Panc1 (cell line): ENCODE measurements around the gene NEB. TPM values are rescaled to one million over a fixed set of nuclear protein-coding genes. Genes with fewer than 3 reads are reported as not detected.

Source experiments
- ATAC-seq: fragments of 200-7000 bp; cut with Tn5 transposase; 2 replicates; pipeline ENCODE4 v1.9.1; 2020; ENCODE audit warnings: mild to moderate bottlenecking, moderate library complexity
- BruUV-seq: library from RNA; stranded (reverse); fragments of 400-500 nt; replicated peaks from 2 replicates; lab custom pipeline; 2021; lab: Mats Ljungman, UMichigan
- CTCF ChIA-PET: fragments of 300-600 bp; sonication (Branson Sonifier 250); formaldehyde crosslinking; loops from one replicate; lab custom pipeline; 2022; ENCODE audit warnings: antibody characterized with exemption; lab: Charles Lee
- POLR2A ChIA-PET: fragments of 300-600 bp; sonication (Branson Sonifier 250); formaldehyde crosslinking; loops from one replicate; lab custom pipeline; 2022; ENCODE audit warnings: antibody characterized with exemption; lab: Charles Lee
- DNase-seq: peaks from one replicate; pipeline ENCODE4 v3.0.0-alpha.2; 2010; ENCODE audit warnings: low read depth, low spot score
- H3K27ac ChIP-seq: 2 replicates; pipeline ENCODE4 v1.5.1; 2011; ENCODE audit warnings: mild to moderate bottlenecking, low read length, inconsistent platforms
- H3K27me3 ChIP-seq: fragments of 200-500 bp; sonication (Bioruptor generic); 2 replicates; pipeline ENCODE4 v1.6.0; 2014; ENCODE audit warnings: low read length, inconsistent platforms; ENCODE audit not compliant: control insufficient read depth, insufficient read depth
- H3K36me3 ChIP-seq: fragments of 200-500 bp; sonication (Bioruptor generic); 2 replicates; pipeline ENCODE4 v1.5.1; 2014; ENCODE audit warnings: inconsistent platforms, mild to moderate bottlenecking, low read length, moderate library complexity; ENCODE audit not compliant: control insufficient read depth, insufficient read depth
- H3K4me1 ChIP-seq: 2 replicates; pipeline ENCODE4 v1.5.1; 2011; ENCODE audit warnings: inconsistent platforms, mild to moderate bottlenecking, low read length, moderate library complexity; ENCODE audit not compliant: control insufficient read depth, insufficient read depth
- H3K4me3 ChIP-seq, 2 experiments: 2 replicates each; pipeline ENCODE4 v1.5.1; 2011 to 2012; ENCODE audit warnings: low read depth in 2 of 2, low read length in 2 of 2, mild to moderate bottlenecking in 2 of 2, inconsistent platforms in 1 of 2, moderate library complexity in 1 of 2
- H3K9me3 ChIP-seq: fragments of 200-500 bp; sonication (Bioruptor generic); 2 replicates; pipeline ENCODE4 v1.5.1; 2014; ENCODE audit warnings: low read depth, mild to moderate bottlenecking, inconsistent platforms, low read length, moderate library complexity; ENCODE audit not compliant: control insufficient read depth, insufficient read depth
- CTCF ChIP-seq: fragments of 450-650 bp; IDR thresholded peaks from 2 replicates; pipeline ENCODE4 v1.5.1; 2017; ENCODE audit warnings: mild to moderate bottlenecking
- POLR2AphosphoS5 ChIP-seq: IDR thresholded peaks from 2 replicates; pipeline ENCODE4 v1.6.1; 2012; ENCODE audit warnings: mild to moderate bottlenecking, low read depth, low read length, moderate library complexity
- REST ChIP-seq, 2 experiments: IDR thresholded peaks; 2 replicates each; pipeline ENCODE4 v1.6.1; 2011 to 2012; ENCODE audit warnings: low read depth in 2 of 2, control low read depth in 1 of 2, low read length in 1 of 2, mild to moderate bottlenecking in 1 of 2, moderate library complexity in 1 of 2; ENCODE audit not compliant: insufficient read depth in 1 of 2
- SIN3A ChIP-seq: IDR thresholded peaks from 2 replicates; pipeline ENCODE4 v1.6.1; 2012; ENCODE audit warnings: low read depth, mild to moderate bottlenecking, low read length, moderate library complexity, borderline replicate concordance; ENCODE audit not compliant: insufficient read depth
- TCF7L2 ChIP-seq: IDR thresholded peaks from 2 replicates; pipeline ENCODE4 v1.6.1; 2011; ENCODE audit warnings: mild to moderate bottlenecking, low read depth, low read length, inconsistent platforms
- in situ Hi-C: cut with HindIII; loops from 2 replicates; pipeline ENCODE4 v1.10.0; 2016; ENCODE audit warnings: low sequenced_read_pairs, low pct_unique_long_range_greater_than_20kb
- intact Hi-C: fragments of 100-400 bp; cut with micrococcal nuclease; formaldehyde crosslinking; loops from one replicate; pipeline ENCODE4 v1.10.0; 2022; ENCODE audit not compliant: unreplicated experiment
- total RNA-seq: library from RNA; stranded (reverse); gene quantifications from one replicate; pipeline ENCODE4 v1.2.1, GENCODE V29; 2021; ENCODE audit not compliant: unreplicated experiment

Gene NEB
- total RNA-seq, 1 experiment from 2014 or later, result 0.10 TPM

DNA sequence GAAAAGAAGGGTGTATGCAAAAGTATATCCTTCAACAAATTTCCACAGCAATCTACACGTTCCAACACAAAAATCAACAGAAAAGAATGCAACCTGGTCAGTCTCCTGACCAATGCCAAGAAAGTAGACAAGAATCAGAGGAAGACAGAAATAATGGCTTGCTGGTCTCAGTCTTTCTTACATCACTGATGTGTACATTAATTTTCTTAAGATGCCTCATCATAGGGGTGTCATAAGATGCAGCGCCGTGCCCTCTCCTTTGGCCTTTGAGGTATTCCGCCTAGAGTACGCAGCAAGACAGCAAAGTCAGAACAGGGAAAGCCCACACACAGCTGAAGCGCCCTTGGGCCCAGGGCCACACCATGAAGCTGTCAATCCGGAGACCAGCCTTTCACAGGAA, 211.7 kb downstream of the NEB start:
- Histone ChIP-seq H3K4me3 (no peak overlapping the region), H3K27me3 (no peaks in the 10 kb centered on the region), H3K36me3 (no peaks in the 10 kb centered on the region), H3K4me1 (no peaks in the 10 kb centered on the region), H3K9me3 (no peaks in the 10 kb centered on the region), H3K27ac (no peak overlapping the region)
- no peak for ATAC-seq
- no TSS peak for BruUV-seq
- ChIA-PET POLR2A (no interaction called here), CTCF (no interaction called here)
- TF ChIP-seq TCF7L2, result no peak
- no peak for TF ChIP-seq REST (IDR thresholded peaks at IDR 0.05; ENCODE audit: insufficient read depth in 1 of 2, low read depth in 2 of 2, low read length in 1 of 2)
- no peak for TF ChIP-seq CTCF
- no peak for TF ChIP-seq POLR2AphosphoS5
- TF ChIP-seq SIN3A, result no peak
- no peak for DNase-seq
- intact Hi-C loops (no loop called here), in situ Hi-C loops (no loop called here)

DNA sequence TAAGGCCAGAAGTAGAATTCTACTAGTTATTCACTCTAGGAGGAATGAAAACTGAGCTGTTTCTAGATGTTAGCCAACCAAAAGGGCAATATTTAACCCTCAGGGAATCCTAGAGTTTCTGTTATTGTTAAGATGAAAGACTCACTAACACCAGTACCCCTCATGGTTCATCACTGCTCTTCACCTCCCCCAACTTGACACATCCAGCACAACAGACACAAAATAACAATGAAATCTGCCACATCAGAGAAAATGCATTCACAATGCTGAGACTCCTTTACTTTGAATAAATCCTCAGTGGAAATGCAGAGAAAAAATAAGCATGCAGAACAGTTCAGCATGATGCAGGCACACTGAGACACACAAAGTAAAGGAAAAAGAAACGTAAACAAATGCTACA, 213.3 kb downstream of the NEB start:
- Histone ChIP-seq H3K4me3 (no peak overlapping the region), H3K4me1 (no peaks in the 10 kb centered on the region), H3K36me3 (no peaks in the 10 kb centered on the region), H3K9me3 (no peaks in the 10 kb centered on the region), H3K27me3 (no peaks in the 10 kb centered on the region), H3K27ac (no peak overlapping the region)
- intact Hi-C loops, result no loop called here
- in situ Hi-C loops, result no loop called here
- no TSS peak for BruUV-seq
- ChIA-PET CTCF (no interaction called here), POLR2A (no interaction called here)
- DNase-seq (no peak), ATAC-seq (no peak)
- TF ChIP-seq POLR2AphosphoS5, result no peak
- no peak for TF ChIP-seq REST (IDR thresholded peaks at IDR 0.05; ENCODE audit: insufficient read depth in 1 of 2, low read depth in 2 of 2, low read length in 1 of 2)
- no peak for TF ChIP-seq TCF7L2
- no peak for TF ChIP-seq SIN3A
- no peak for TF ChIP-seq CTCF
